Neural progenitor cell (in vitro differentiated cells): ENCODE measurements around the gene CORT. TPM values are rescaled to one million over a fixed set of nuclear protein-coding genes. Genes with fewer than 3 reads are reported as not detected.

ENCODE experiments used
- DNase-seq: peaks from one replicate; pipeline ENCODE4 v3.0.0-alpha.2; 2016; ENCODE audit warnings: low spot score
- H2AFZ ChIP-seq: fragments of 200-600 bp; sonication (generic); replicated peaks from 2 replicates; pipeline ENCODE4 v1.6.1; 2016; ENCODE audit warnings: antibody characterized with exemption
- H3F3A ChIP-seq: fragments of 200-600 bp; sonication (generic); 2 replicates; pipeline ENCODE4 v1.6.1; 2016; ENCODE audit warnings: antibody characterized with exemption, low read depth
- H3K27ac ChIP-seq: fragments of 200-600 bp; sonication (generic); 2 replicates; pipeline ENCODE4 v1.5.1; 2016; ENCODE audit warnings: mild to moderate bottlenecking
- H3K27me3 ChIP-seq: fragments of 200-600 bp; sonication (generic); 2 replicates; pipeline ENCODE4 v1.6.1; 2016; ENCODE audit warnings: mild to moderate bottlenecking, moderate library complexity
- H3K36me3 ChIP-seq: fragments of 200-600 bp; sonication (generic); 2 replicates; pipeline ENCODE4 v1.5.1; 2016
- H3K4me1 ChIP-seq: fragments of 200-600 bp; sonication (generic); 2 replicates; pipeline ENCODE4 v1.6.1; 2016; ENCODE audit warnings: mixed run types
- H3K4me2 ChIP-seq: fragments of 200-600 bp; sonication (generic); 2 replicates; pipeline ENCODE4 v1.6.1; 2016
- H3K4me3 ChIP-seq: fragments of 200-600 bp; sonication (generic); 2 replicates; pipeline ENCODE4 v1.5.1; 2016
- H3K79me2 ChIP-seq: fragments of 200-600 bp; sonication (generic); 2 replicates; pipeline ENCODE4 v1.6.1; 2016; ENCODE audit warnings: low read depth
- H3K9ac ChIP-seq: fragments of 200-600 bp; sonication (generic); 2 replicates; pipeline ENCODE4 v1.6.1; 2016
- H3K9me3 ChIP-seq: fragments of 200-600 bp; sonication (generic); 2 replicates; pipeline ENCODE4 v1.5.1; 2016; ENCODE audit warnings: low read depth
- H4K20me1 ChIP-seq: fragments of 200-600 bp; sonication (generic); 2 replicates; pipeline ENCODE4 v1.6.1; 2016; ENCODE audit warnings: low read depth
- H3K27ac Mint-ChIP-seq: 3 replicates; pipeline ENCODE4 v1.8.0; 2021; ENCODE audit warnings: mixed read lengths
- H3K27me3 Mint-ChIP-seq: 2 replicates; pipeline ENCODE4 v1.8.0; 2022; ENCODE audit warnings: low read depth, mild to moderate bottlenecking, inconsistent platforms, moderate library complexity, mixed read lengths; ENCODE audit not compliant: insufficient read depth
- H3K36me3 Mint-ChIP-seq: 3 replicates; pipeline ENCODE4 v1.8.0; 2021; ENCODE audit warnings: mixed read lengths
- H3K4me1 Mint-ChIP-seq: 3 replicates; pipeline ENCODE4 v1.8.0; 2021; ENCODE audit warnings: mixed read lengths
- H3K4me3 Mint-ChIP-seq: 3 replicates; pipeline ENCODE4 v1.8.0; 2021; ENCODE audit warnings: mild to moderate bottlenecking, moderate library complexity, mixed read lengths
- H3K9me3 Mint-ChIP-seq: 3 replicates; pipeline ENCODE4 v1.8.0; 2020; ENCODE audit warnings: mixed read lengths
- EZH2 ChIP-seq: fragments of 200-600 bp; sonication (generic); IDR thresholded peaks from 2 replicates; pipeline ENCODE4 v1.6.1; 2017; ENCODE audit warnings: antibody characterized with exemption, mild to moderate bottlenecking, moderate library complexity
- EZH2phosphoT487 ChIP-seq: fragments of 200-600 bp; sonication (generic); IDR thresholded peaks from 2 replicates; pipeline ENCODE4 v1.6.1; 2017; ENCODE audit warnings: antibody characterized with exemption
- total RNA-seq: library from RNA; depleted of rRNA; stranded (reverse); fragments of >200 nt; gene quantifications from 2 replicates; pipeline ENCODE4 v1.2.3, GENCODE V29; 2015; ENCODE audit warnings: low replicate concordance
- TF ChIP-seq, protein P1 (sequence below): fragments of 200-600 bp; sonication (generic); IDR thresholded peaks from 2 replicates; pipeline ENCODE4 v1.5.1; 2017; ENCODE audit warnings: antibody characterized with exemption, mild to moderate bottlenecking

CORT gene
- total RNA-seq, 1 donor from 2014 or later: not detected

- Mint-ChIP-seq H3K36me3 (peaks cover 10% of the 10 kb centered on the region), H3K27me3 (peaks cover 2% of the 10 kb centered on the region), H3K4me1 (peaks cover 17% of the 10 kb centered on the region), H3K27ac (no peak overlapping the region), H3K9me3 (no peaks in the 10 kb centered on the region), H3K4me3 (no peak overlapping the region)
- no peak for DNase-seq
- H3K9ac ChIP-seq: no peak overlapping the region
- H3F3A ChIP-seq: peaks cover 14% of the 10 kb centered on the region
- peaks cover 30% of the 10 kb centered on the region for H3K79me2 ChIP-seq
- no peak overlapping the region for H3K27ac ChIP-seq
- H3K9me3 ChIP-seq: no peaks in the 10 kb centered on the region
- H3K4me3 ChIP-seq: no peak overlapping the region
- peaks cover 11% of the 10 kb centered on the region for H3K4me1 ChIP-seq
- peaks cover 17% of the 10 kb centered on the region for H4K20me1 ChIP-seq
- H3K4me2 ChIP-seq: no peak overlapping the region
- H3K36me3 ChIP-seq: no peaks in the 10 kb centered on the region
- no peak for TF ChIP-seq EZH2
- TF ChIP-seq, protein P1, sequence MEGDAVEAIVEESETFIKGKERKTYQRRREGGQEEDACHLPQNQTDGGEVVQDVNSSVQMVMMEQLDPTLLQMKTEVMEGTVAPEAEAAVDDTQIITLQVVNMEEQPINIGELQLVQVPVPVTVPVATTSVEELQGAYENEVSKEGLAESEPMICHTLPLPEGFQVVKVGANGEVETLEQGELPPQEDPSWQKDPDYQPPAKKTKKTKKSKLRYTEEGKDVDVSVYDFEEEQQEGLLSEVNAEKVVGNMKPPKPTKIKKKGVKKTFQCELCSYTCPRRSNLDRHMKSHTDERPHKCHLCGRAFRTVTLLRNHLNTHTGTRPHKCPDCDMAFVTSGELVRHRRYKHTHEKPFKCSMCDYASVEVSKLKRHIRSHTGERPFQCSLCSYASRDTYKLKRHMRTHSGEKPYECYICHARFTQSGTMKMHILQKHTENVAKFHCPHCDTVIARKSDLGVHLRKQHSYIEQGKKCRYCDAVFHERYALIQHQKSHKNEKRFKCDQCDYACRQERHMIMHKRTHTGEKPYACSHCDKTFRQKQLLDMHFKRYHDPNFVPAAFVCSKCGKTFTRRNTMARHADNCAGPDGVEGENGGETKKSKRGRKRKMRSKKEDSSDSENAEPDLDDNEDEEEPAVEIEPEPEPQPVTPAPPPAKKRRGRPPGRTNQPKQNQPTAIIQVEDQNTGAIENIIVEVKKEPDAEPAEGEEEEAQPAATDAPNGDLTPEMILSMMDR: no peak
- TF ChIP-seq EZH2phosphoT487: no peak
- H3K27me3 ChIP-seq: no peaks in the 10 kb centered on the region
- no peak overlapping the region for H2AFZ ChIP-seq
Observed at GRCh38 chr1:10470043-10470442, 20.2 kb downstream of the CORT start.

DNA sequence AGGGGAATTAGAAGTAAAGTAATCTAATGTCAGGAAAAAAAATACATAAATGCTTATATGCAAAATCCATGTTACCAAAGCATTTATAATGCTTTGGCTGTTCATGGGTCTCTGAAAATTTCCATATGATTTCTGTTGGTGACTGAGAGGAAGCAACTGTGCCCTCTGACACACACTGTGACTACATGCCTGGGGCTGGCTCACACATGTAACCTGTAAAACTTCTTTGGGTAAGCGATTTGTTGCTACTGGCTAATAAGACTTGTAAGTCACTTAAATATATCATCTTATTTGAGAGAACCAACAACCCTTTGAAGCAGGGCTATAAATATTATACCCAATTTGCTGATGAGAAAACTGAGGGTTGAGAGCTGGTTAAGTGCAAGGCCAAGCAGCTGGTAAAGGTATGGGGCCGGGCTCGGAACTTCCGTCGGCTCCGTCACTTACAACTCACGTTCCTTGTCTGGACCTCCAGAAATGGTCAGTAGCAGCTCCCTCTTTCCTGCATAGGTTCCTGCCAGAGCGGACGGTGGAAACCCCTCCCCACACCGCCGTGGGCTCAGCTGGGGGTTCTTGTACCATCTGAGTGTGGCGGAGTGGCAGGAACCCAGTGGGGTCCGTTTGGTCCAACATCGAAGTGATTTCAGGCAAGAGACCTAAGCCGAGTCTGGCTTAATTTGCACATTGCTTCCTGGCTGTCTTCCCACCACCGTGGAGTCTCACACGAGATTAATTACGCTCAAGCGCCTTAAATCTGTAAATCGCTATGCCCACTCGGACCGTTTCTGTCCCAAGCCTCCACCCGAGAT lies 21.8 kb downstream of the CORT start:
- H3K4me1 Mint-ChIP-seq: peaks cover 32% of the 10 kb centered on the region
- Histone ChIP-seq H3K36me3 (no peaks in the 10 kb centered on the region), H2AFZ (peak overlapping the region; percentile 75), H3K27me3 (no peaks in the 10 kb centered on the region), H3K4me3 (peak overlapping the region; percentile 69), H3K4me2 (peak overlapping the region; percentile 85), H3K27ac (no peak overlapping the region), H4K20me1 (peaks cover 23% of the 10 kb centered on the region), H3K4me1 (peaks cover 19% of the 10 kb centered on the region), H3F3A (peaks cover 14% of the 10 kb centered on the region), H3K9me3 (no peaks in the 10 kb centered on the region), H3K9ac (peak overlapping the region; percentile 42), H3K79me2 (peaks cover 46% of the 10 kb centered on the region)
- no peaks in the 10 kb centered on the region for H3K9me3 Mint-ChIP-seq
- no peak for DNase-seq
- H3K4me3 Mint-ChIP-seq: peak overlapping the region; percentile 96
- H3K27me3 Mint-ChIP-seq: peaks cover 2% of the 10 kb centered on the region
- peaks cover 10% of the 10 kb centered on the region for H3K36me3 Mint-ChIP-seq
- H3K27ac Mint-ChIP-seq: peak overlapping the region; percentile 60
- TF ChIP-seq, protein P1: no peak
- no peak for TF ChIP-seq EZH2phosphoT487
- no peak for TF ChIP-seq EZH2

DNA sequence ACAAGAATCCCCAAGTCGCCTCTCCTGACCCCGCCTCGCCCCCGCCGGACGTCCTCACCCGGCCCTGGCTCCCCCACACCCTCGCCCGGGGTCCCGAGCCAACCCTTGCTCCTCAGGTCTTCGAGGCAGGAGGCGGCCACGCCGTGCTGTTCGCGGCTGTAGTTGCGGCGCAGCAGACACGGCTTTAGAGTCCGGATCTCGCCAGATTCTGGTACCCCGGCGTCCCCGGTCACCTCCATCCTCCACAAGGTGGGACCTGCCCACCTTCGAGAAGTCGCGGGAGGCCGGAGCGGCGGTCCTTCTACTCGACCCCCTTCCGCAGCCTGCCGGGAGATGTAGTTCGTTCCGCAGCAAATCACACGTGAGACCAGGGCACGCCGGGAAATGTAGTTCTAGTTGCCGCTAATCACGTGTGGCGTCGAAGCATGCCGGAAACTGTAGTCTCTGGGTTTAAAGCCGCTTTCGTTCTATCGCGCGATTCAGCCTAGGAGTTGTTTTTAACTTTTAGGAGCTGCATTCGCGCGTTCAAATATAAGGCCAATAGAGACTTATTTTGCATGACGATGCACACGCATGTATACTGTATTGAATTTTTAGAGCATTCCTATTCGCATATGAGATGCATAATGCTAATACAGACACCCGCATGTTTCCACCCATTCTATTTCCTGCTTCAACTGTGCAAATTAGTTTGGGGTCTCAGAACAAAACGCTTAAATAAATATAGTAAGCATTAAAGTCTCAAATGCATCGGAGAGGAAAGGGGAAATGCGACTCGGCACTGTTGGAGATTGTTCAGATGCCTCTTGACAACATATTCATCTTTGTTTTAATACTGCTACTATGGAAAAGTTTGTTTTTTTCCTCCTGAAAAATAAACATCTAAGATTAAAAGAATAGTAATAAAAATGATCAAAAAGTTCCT lies 22.7 kb downstream of the CORT start, which contains the start of gene DFFA:
DFFA (minus strand) TSS at position 310 of the 925 bp plus-strand sequence; CDS start at position 239, 71 bp downstream.
- Histone ChIP-seq H3K9ac (peak within 1 kb of the TSS; percentile 42), H3K27me3 (no peaks in the 10 kb centered on the region), H4K20me1 (peaks cover 23% of the 10 kb centered on the region), H3K4me1 (peaks cover 19% of the 10 kb centered on the region), H3K9me3 (no peaks in the 10 kb centered on the region), H3K4me3 (peak within 1 kb of the TSS; percentile 69), H3K79me2 (peaks cover 55% of the 10 kb centered on the region), H2AFZ (peak within 1 kb of the TSS; percentile 100), H3K27ac (no peak within 1 kb of the TSS), H3K4me2 (peak within 1 kb of the TSS; percentile 85), H3F3A (peaks cover 14% of the 10 kb centered on the region), H3K36me3 (no peaks in the 10 kb centered on the region)
- Mint-ChIP-seq H3K4me3 (peak within 1 kb of the TSS; percentile 96), H3K27ac (peak within 1 kb of the TSS; percentile 60), H3K36me3 (peaks cover 8% of the 10 kb centered on the region), H3K4me1 (peaks cover 34% of the 10 kb centered on the region), H3K27me3 (peaks cover 2% of the 10 kb centered on the region), H3K9me3 (no peaks in the 10 kb centered on the region)
- no peak for TF ChIP-seq EZH2
- TF ChIP-seq EZH2phosphoT487: no peak
- TF ChIP-seq, protein P1: peak; percentile 16
- peak; percentile 98 for DNase-seq
